Muscle layer of duodenum (tissue), 2 donors: ENCODE data around the gene OCIAD1.
"Not testable (repeated sequence)": the region's sequence is repeated elsewhere in the genome, so short reads cannot be mapped to it uniquely, and the experiment has no call there.

Experiments used
- H3K27ac ChIP-seq: one replicate; pipeline ENCODE4 v1.7.0; 2013; ENCODE audit warnings: mild to moderate bottlenecking, low read length
- H3K27me3 ChIP-seq: one replicate; pipeline ENCODE4 v1.7.0; 2013; ENCODE audit warnings: low read depth, mild to moderate bottlenecking, control low read depth, low read length
- H3K36me3 ChIP-seq, 2 donors: one replicate each; pipeline ENCODE4 v1.7.0; 2013; ENCODE audit warnings: low read length in 2 of 2, control low read depth in 1 of 2, mild to moderate bottlenecking in 1 of 2; ENCODE audit not compliant: insufficient read depth in 2 of 2, control insufficient read depth in 1 of 2
- H3K4me1 ChIP-seq, 2 donors: one replicate each; pipeline ENCODE4 v1.7.0; 2013; ENCODE audit warnings: low read length in 2 of 2, mild to moderate bottlenecking in 2 of 2, control low read depth in 1 of 2, moderate library complexity in 1 of 2; ENCODE audit not compliant: insufficient read depth in 2 of 2, control insufficient read depth in 1 of 2
- H3K4me3 ChIP-seq, 2 donors: one replicate each; pipeline ENCODE4 v1.7.0; 2013; ENCODE audit warnings: low read length in 2 of 2, low read depth in 1 of 2, mild to moderate bottlenecking in 1 of 2
- H3K9me3 ChIP-seq, 2 donors: one replicate each; pipeline ENCODE4 v1.7.0; 2013; ENCODE audit warnings: low read length in 2 of 2, control low read depth in 1 of 2, mild to moderate bottlenecking in 1 of 2; ENCODE audit not compliant: control insufficient read depth in 1 of 2
- donor health status: healthy.

The OCIAD1 gene

GRCh38 chr4:48854982-48855381 is 24.1 kb downstream of the OCIAD1 start:
- H3K4me1 ChIP-seq: no peaks in the 10 kb centered on the region
- peaks cover 24 to 27% of the 10 kb centered on the region in 2 donors for H3K36me3 ChIP-seq
- H3K27ac ChIP-seq: no peak overlapping the region
- no peaks in the 10 kb centered on the region for H3K27me3 ChIP-seq
- H3K9me3 ChIP-seq: no peaks in the 10 kb centered on the region
- no peak overlapping the region for H3K4me3 ChIP-seq

GRCh38 chr4:48858130-48858529 is 27.2 kb downstream of the OCIAD1 start:
- H3K9me3 ChIP-seq: no peaks in the 10 kb centered on the region
- H3K4me3 ChIP-seq: no peak overlapping the region
- H3K27ac ChIP-seq: no peak overlapping the region
- H3K36me3 ChIP-seq: peaks cover 24% of the 10 kb centered on the region in 2 donors
- no peaks in the 10 kb centered on the region for H3K4me1 ChIP-seq
- no peaks in the 10 kb centered on the region for H3K27me3 ChIP-seq

- Histone ChIP-seq H3K4me1 (no peaks in the 10 kb centered on the region), H3K4me3 (no peak overlapping the region), H3K27ac (no peak overlapping the region), H3K36me3 (peaks cover 15 to 20% of the 10 kb centered on the region in 2 donors), H3K9me3 (no peaks in the 10 kb centered on the region), H3K27me3 (no peaks in the 10 kb centered on the region)
Observed at GRCh38 chr4:48862038-48862437, 31.1 kb downstream of the OCIAD1 start.

GRCh38 chr4:48862661-48863060 is 31.8 kb downstream of the OCIAD1 start:
- Histone ChIP-seq H3K9me3 (no peaks in the 10 kb centered on the region), H3K27me3 (no peaks in the 10 kb centered on the region), H3K36me3 (peaks cover 15 to 18% of the 10 kb centered on the region in 2 donors), H3K4me3 (no peak overlapping the region), H3K4me1 (no peaks in the 10 kb centered on the region), H3K27ac (no peak overlapping the region)

GRCh38 chr4:48863728-48864127 is 32.8 kb downstream of the OCIAD1 start:
- Histone ChIP-seq H3K27ac (no peak overlapping the region), H3K4me1 (no peaks in the 10 kb centered on the region), H3K27me3 (no peaks in the 10 kb centered on the region), H3K9me3 (no peaks in the 10 kb centered on the region), H3K4me3 (no peak overlapping the region), H3K36me3 (peaks cover 10 to 15% of the 10 kb centered on the region in 2 donors)

- not testable (repeated sequence) for H3K27ac ChIP-seq, H3K9me3 ChIP-seq, H3K4me3 ChIP-seq, H3K27me3 ChIP-seq, H3K4me1 ChIP-seq
- peaks cover 9 to 10% of the 10 kb centered on the region in 2 donors for H3K36me3 ChIP-seq
Observed at GRCh38 chr4:48864696-48865095, 33.8 kb downstream of the OCIAD1 start.

- Histone ChIP-seq H3K4me1 (no peaks in the 10 kb centered on the region), H3K27me3 (no peaks in the 10 kb centered on the region), H3K9me3 (no peaks in the 10 kb centered on the region), H3K4me3 (no peak overlapping the region), H3K27ac (no peak overlapping the region), H3K36me3 (no peaks in the 10 kb centered on the region)
Observed at GRCh38 chr4:48877827-48878535, 47.1 kb downstream of the OCIAD1 start.

- Histone ChIP-seq H3K36me3 (no peaks in the 10 kb centered on the region), H3K4me3 (no peak overlapping the region), H3K4me1 (no peaks in the 10 kb centered on the region), H3K27ac (no peak overlapping the region), H3K27me3 (no peaks in the 10 kb centered on the region), H3K9me3 (no peaks in the 10 kb centered on the region)
Observed at GRCh38 chr4:48879561-48880442, 48.9 kb downstream of the OCIAD1 start.

- H3K36me3 ChIP-seq, H3K4me1 ChIP-seq, H3K27ac ChIP-seq, H3K9me3 ChIP-seq, H3K27me3 ChIP-seq, H3K4me3 ChIP-seq: not testable (repeated sequence)
Observed at GRCh38 chr4:48881646-48882045, 50.8 kb downstream of the OCIAD1 start.

GRCh38 chr4:48889750-48890149 is 58.9 kb downstream of the OCIAD1 start:
- H3K36me3 ChIP-seq: peaks cover 3 to 12% of the 10 kb centered on the region in 2 donors
- H3K27ac ChIP-seq, H3K9me3 ChIP-seq, H3K27me3 ChIP-seq, H3K4me1 ChIP-seq, H3K4me3 ChIP-seq: not testable (repeated sequence)

GRCh38 chr4:48891028-48891619 is 60.2 kb downstream of the OCIAD1 start:
- Histone ChIP-seq H3K4me1 (no peaks in the 10 kb centered on the region), H3K4me3 (no peak overlapping the region), H3K9me3 (no peaks in the 10 kb centered on the region), H3K36me3 (peaks cover 3 to 17% of the 10 kb centered on the region in 2 donors), H3K27me3 (no peaks in the 10 kb centered on the region), H3K27ac (no peak overlapping the region)
